Activated CD8-positive, alpha-beta memory T cell treated with anti-CD3 and anti-CD28 coated beads, Interleukin-2, amount 50 U/mL, for 24 hours (primary cell): Measurements from ENCODE around the gene MSTO1.
A peak's percentile ranks its signal among the peaks of the same experiment; 100 is the strongest.
"Not testable (repeated sequence)": the region's sequence is repeated elsewhere in the genome, so short reads cannot be mapped to it uniquely, and the experiment has no call there.

ENCODE experiments used
- DNase-seq: peaks from one replicate; pipeline ENCODE4 v3.0.0-alpha.2; 2020; ENCODE audit errors: extremely low read depth

Gene MSTO1

DNA sequence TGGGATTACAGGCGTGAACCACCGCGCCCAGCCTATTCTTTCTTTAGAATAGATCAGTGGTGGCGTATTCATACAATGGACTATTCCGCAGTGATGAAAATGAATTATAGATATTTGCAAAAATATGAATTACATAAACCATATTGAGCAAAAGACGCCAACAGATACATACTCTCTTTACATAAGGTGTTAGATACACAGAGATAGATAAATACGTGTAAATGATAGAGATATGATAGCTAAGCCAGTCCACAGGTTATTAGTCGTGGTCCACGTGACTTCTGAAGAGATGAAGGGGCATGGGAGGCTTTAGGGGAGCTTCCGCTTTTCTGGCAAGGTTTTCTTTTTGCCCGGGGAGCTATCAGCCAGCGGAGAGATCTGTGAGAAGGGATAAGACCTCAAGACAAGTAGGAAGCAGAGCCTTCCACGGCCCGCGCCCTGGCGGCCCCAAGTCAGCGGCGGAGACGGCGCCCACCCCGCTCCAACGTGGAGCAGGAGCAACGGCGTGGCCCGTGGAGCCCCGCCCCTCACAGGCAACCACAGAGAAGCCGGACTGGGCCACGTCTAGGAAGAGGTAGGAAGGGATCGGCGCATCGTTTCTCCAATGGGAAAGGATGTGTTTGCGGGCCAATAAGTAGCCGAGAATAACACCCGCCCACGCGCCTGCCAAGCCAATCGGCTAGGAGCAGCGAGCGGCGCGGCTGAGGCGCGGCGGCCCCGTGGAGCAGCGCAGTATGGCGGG is at the start of gene MSTO1:
Gene MSTO1 (plus strand): TSS at position 704 of the 742 bp plus-strand sequence. CDS start 31 bp downstream, at position 735.
- peak; percentile 97 for DNase-seq

DNA sequence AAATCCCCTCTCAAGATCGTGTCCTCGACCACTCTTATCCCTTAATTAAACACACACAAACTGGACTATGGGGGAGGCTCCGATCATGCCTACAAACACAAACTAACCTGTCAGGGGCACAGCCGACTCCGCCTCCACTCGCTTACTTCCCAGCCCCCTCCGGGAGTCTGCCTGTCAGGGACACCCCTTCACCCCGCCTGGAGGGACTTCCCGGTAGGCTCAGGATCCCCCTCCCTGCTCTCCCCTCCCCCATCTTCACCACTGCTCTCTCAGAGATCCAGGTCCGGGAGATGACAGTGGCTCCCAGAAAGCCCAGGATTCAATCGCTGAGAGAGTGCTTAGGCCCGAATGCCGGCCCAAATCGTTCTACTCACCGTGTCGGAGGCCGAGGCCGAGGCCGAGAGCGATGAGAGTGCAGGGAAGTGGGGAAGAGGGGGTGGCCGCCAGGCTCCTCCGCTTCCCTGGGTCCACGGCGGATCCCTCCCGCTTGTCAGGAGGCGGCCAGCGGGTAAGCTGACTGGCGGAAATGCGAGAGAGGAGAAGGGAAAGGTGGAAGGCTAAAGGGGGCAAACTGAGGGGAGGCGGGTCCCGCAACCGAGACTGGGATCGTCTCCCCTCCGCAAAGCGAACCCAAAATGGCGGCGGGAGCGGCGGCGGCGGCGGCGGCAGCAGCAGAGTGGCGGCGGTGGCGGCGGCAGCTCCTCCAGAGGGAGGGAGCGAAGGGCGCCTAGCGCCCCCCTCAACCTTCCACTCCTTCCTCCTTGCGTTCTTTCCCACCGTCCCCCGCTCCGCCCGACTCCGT is 48.0 kb upstream of the MSTO1 start:
- peak; percentile 12 for DNase-seq

DNA sequence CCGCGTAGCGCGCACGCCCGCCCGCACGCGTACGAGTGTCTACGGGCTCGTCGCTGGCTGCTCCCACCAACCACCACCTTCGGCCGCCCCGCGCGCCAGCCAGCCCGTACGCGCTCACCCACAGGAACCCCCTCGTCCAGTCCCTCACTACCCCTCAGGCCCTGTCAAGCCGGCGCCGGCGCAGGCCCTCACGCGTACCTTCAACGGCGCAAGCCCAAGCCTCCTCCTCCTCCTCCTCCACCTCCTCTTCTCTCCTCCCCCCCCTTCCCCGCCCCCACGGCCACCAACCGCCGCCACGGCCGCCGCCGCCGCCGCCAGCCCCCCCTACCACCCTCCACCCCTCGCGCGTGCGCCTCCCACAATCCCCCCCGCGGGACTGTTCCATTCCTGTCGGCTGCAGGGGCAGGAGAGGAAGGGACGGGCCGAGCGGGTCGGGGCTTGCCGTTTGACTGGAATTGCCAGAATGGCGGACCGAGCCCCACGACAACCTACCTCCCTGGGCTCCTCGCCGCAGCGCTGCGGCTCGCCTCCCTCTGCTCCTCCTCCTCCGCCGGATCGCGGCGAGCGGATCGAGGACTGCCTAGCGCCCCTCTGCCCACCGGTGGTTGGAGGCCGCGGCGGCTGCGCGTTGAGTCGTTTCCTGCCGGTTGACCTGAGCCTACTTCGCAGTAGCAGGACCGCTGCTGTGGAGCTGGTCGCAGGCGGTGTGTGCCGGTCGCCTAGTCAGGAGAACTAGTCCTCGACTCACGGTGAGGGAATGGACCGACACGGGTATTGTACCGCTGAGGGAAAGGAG is 47.2 kb upstream of the MSTO1 start, which contains the start of gene ASH1L:
Gene ASH1L (minus strand): TSS at position 223 of the 796 bp plus-strand sequence. CDS start 41,284 bp downstream, outside the sequence.
- DNase-seq = peak; percentile 86

DNA sequence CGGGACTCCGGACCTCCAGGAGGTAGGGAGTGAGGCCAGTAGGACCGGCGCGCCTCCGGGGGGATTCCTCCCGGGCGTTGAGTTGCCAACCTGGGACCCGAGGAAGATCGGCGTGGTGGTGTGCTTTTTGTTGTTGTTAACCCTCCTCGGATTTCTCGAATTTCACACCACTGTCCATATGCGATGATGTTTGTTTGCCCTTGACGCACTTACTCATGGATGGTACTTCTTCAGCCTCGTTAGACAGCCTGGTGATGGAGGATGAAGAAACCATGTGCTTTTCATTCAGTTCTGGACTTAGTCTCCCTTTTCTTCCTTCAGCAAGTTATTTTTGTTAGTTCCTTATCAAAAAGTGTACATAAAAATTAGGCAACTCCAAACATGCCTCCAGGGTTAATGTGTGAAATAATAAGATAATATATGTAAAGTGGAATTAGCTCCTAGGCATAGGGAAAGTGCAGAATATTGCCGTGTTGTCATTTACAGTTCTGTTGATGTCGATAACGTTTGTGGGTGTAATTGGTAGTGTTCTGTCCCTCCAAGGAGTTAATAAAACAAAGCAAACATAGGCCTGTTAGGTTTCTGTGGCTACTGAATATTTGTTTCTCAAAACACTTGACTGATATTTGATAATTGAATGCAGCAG is 46.5 kb upstream of the MSTO1 start:
- not testable (repeated sequence) for DNase-seq

DNA sequence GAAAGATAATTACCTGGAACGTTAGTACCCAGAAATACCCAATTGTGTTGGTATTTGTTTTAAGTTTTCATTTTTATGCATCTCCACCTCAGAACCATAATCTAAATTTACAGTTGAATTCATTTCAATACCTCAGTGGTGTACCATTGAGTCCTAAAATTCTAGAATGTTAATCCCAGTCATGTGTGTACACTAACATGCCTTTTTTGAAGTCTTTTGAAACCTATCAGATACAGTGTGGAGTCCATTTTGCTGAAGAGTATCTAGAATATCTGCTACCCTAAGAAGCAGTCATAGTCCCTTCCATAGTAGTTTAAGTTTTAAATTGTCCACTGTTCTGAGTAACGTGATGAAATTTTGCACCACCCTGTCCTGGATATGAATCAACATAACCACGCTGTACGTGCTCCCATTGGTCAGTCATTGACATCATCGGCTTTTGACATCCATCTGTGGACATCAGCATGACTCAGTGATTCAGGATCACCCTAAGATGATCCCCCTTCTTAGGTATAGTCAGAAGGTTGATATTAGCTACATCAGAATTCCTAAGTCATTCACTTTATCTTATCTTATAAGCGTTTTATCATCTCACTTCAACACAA is 39.9 kb upstream of the MSTO1 start:
- DNase-seq = no peak

DNA sequence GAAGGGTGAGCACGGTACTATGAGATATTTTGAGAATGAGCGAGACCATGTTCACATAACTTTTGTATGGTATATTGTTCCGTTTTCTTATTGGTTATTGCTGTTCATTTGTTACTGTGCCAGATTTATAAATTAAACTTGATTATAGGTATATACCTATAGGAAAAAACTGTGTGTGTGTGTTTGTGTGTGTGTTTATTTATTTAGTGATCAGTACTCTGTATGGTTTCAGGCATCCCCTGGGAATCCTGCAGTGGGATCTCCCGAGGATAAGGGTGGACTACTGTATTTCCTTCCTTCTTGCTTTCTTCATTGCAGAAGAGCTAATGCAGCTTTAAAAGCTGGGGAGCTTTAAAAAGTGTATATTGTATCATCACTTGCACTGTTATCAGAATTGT is 39.4 kb upstream of the MSTO1 start:
- DNase-seq = no peak

DNA sequence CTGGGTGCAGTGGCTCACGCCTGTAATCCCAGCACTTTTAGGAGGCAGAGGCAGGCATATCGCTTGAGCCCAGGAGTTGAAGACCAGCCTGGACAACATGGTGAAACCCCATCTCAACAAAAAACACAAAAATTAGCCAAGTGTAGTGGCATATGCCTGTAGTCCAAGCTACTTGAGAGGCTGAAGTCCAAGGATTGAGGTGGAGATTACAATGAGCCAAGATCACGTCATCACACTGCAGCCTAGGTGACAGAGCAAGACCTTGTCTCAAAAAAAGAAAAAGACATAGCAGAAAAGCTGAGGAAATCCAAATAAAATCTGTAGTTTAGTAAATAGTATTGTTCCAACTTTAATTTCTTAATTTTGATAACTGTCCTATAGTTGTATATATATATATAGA is 35.9 kb upstream of the MSTO1 start:
- no peak for DNase-seq

DNA sequence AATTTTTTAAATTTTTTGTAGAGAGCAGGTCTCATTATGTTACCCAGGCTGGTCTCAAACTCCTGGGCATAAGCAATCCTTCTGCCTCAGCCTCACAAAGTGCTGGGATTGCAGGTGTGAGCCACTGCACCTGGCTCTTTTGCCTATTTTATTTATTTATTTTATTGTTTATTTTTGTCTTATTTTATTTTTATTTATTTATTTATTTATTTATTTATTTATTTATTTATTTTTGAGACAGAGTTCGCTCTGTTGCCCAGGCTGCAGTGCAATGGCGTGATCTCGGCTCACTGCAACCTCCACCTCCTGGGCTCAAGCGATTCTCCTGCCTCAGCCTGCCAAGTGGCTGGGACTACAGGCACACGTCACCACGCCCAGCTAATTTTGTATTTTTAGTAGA is 34.4 kb upstream of the MSTO1 start:
- not testable (repeated sequence) for DNase-seq

DNA sequence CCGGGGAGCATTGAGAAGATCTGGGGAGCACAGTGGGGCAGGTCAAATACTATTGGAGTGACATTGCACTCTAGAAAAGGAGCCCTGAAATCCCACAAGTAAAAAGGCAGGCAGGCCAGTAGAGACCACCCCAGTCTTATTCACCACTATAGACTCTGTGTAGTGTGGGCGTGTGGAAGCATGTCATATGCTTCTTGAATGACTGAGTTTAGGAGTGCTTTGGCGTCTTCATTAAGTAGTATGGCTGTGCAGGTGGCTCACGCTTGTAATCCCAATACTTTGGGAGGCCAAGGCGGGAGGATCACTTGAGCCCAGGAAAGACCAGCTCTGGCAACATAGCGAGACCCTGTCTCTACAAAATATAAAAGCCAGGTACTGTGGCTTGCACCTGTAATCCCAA is 26.2 kb upstream of the MSTO1 start:
- not testable (repeated sequence) for DNase-seq

DNA sequence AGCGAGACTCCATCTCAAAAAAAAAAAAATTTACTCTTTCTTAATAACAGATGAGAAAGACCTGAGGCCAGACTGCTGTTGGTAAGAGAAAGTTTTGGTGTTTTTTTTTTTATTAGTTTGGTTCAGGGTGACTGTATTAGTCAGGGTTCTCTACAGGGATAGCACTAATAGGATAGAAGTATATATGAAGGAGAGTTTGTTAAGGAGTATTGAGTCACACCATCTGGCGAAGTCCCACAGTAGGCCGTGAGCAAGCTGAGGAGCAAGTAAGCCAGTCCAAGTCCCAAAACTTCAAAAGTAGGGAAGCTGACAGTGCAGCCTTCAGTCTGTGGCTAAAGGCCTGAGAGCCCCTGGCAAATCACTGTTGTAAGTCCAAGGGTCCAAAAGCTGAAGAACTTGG is 20.7 kb upstream of the MSTO1 start:
- not testable (repeated sequence) for DNase-seq

DNA sequence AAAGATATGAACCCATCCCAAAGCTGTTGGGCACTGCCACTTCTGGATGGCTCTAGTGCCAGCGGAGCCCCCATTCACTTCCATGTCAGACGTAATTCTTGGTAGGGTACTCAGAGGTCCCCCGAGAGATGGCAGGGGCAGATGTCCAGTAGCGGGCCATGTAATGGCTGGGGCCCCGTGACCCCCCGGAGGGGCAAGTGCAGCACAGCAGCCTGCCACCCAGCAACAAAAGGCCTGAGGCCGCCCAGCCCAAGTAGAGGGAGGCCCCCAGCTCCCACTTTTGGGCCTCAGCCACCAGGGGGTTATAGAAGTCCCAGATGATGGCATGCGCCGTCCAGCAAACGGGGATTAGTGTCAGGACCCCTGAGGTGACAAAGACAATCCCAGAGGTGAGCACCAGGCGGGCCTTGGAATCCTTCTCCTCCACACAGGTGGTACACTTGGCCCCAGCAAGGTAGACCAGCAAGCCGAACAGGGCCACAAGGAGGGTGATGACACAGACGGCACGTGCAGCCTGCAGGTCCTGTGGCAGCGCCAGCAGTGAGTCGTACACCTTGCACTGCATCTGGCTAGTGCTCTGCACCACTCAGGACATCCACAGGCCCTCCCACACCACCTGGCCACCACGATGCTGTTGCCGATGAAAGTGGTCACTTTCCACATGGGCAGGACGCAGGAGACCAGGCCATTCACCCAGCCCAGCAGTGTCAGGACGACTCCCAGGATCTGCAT is 19.3 kb upstream of the MSTO1 start:
- DNase-seq = not testable (repeated sequence)

DNA sequence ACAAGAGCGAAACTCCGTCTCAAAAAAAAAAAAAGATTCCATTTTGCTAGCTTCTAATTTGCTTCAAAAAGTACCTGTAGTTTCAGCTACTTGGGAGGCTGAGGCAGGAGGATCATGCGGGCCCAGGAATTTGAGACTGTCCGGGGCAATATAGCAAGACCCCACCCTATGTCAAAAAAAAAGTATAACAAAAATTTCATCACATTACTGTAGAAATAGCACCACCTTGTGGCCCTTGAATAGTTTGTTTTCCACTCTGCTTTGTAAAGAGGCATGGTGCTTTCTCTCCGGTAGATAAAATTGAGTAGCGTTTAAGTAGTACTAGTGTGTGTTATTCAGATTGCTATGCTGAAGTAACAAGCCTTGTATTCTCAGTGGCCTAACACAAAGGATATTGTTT is 18.2 kb upstream of the MSTO1 start:
- no peak for DNase-seq

DNA sequence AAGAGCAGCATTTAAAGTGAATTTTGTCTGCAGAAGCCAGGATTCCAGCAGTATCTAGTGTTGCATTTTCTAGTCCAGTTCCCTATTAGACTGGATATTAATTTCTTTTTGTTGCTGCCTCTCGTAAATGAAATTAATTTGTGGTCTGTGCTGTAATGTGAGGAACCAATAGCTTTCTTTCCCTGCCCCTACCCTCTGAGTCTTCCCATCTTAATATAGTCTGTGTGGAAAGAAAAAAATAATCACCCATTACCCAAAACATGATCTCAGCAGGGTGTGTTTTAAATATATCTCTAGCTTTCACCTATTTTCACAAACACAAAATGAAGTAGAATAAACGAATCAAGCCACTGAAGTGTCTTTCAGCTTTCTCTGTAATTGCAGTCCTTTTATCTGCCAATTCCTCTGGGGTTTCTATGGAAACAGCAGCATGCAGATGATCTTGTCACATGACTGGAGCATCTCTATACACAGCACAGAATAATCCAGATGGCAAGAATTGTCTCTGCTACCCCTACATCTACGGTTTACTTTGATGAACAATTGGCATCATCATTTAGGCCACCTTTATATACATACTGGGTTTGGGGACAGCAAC is 14.0 kb upstream of the MSTO1 start:
- DNase-seq = not testable (repeated sequence)

DNA sequence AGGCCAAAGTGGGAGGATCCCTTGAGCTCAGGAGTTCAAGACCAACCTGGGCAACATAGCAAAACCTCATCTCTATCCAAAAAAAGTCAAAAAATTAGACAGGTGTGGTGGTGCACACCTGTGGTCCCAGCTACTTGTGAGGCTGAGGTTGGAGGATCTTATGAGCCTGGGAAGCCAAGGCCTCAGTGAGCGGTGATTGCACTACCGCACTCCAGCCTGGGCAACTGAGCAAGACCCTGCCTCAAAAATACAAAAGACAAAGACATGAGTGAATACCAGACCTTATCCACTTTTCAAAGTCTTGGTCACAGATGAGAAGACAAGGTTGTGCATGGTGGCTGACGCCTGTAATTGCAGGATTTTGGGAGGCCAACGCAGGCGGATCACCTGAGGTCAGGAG is 13.2 kb upstream of the MSTO1 start:
- DNase-seq = no peak

DNA sequence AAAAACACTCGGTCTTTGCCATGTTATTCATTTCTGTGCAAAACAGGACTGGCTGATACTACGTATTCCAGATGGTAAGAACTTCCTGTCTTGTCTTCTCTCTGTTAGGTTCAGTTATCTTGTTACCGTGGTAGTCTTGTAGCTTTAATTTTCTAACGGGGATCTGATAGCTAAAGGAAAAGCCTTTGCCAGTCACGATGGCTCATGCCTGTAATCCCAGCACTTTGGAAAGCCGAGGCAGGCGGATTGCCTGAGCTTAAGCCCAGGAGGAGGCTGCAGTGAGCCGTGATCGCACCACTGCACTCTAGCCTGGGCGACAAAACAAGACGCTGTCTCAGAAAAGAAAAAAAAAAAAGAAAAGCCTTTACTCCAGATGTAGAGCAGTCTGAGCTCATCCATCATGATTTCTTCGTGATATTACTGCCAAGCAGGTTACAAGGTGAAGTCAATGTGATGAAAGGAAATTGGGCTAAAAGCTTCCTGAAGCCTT is 11.1 kb upstream of the MSTO1 start:
- DNase-seq = no peak

DNA sequence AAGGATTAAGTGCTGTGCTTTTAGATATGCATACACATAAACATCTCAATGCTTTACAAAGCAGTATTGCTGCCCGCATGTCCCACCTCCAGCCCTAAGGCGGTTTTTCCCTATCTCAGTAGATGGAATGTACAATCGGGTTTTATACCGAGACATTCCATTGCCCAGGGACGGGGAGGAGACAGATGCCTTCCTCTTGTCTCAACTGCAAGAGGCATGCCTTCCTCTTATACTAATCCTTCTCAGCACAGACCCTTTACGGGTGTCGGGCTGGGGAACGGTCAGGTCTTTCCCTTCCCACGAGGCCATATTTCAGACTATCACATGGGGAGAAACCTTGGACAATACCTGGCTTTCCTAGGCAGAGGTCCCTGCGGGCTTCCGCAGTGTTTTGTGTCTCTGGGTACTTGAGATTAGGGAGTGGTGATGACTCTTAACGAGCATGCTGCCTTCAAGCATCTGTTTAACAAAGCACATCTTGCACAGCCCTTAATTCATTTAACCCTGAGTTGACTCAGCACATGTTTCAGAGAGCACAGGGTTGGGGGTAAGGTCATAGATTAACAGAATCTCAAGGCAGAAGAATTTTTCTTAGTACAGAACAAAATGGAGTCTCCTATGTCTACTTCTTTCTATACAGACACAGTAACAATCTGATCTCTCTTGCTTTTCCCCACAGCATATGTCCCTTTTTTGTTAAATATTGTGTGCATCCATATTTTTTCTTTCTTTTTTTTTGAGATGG is 10.0 kb upstream of the MSTO1 start:
- DNase-seq = not testable (repeated sequence)

DNA sequence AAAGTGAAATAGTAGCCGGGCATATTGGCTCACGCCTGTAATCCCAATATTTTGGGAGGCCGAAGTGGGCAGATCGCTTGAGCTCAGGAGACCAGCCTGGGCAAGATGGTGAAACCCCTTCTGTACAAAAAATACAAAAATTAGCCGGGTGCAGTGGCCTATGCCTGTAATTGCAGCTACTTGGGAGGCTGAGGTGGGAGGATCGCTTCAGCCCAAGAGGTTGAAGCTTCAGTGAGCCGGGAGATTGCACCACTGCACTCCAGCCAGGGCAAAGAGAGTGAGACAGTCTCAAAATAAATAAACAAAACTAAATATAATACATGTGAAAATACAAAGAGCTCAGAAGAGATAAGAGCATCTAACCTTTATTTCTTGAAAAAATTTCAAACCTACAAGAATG is 2.3 kb upstream of the MSTO1 start:
- no peak for DNase-seq

DNA sequence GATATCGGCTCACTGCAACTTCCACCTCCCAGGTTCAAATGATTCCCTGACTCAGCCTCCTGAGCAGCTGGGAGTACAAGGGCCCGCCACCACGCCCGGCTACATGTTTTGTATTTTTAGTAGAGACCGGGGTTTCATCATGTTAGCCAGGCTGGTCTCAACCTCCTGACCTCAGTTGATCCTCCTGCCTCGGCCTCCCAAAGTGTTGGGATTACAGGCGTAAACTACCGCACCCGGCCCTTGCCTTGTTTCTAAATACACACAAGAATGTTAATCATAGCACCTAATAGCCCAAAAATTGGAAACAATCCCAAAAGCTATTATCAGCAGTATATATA is 1.2 kb upstream of the MSTO1 start:
- no peak for DNase-seq

DNA sequence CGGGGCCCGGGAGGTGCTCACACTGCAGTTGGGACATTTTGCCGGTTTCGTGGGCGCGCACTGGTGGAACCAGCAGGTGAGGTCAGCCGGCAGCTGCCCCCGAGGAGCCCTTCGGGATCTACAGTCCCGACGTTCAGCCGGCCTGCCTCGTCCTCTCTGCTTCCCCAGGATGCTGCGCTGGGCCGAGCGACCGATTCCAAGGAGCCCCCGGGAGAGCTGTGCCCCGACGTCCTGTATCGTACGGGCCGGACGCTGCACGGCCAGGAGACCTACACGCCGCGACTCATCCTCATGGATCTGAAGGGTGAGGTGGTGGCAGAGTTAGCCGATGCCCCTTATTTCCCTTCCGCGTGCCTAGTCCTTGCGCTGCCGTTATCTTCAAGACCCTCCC is 234 bp downstream of the MSTO1 start:
- not testable (repeated sequence) for DNase-seq
